AG04449 (cell line): Measurements from ENCODE around the gene TXNDC11.
A peak's percentile ranks its signal among the peaks of the same experiment; 100 is the strongest.

Experiments
- CTCF ChIA-PET: fragments of 350-600 bp; formaldehyde crosslinking; extraction: SDS; loops from one replicate; lab custom pipeline; 2021; ENCODE audit warnings: antibody characterized with exemption; lab: Yijun Ruan, JAX
- POLR2A ChIA-PET: fragments of 400-600, 350-600 bp; formaldehyde crosslinking; extraction: SDS; loops from one replicate; lab custom pipeline; 2020; ENCODE audit warnings: antibody characterized with exemption, inconsistent platforms; lab: Yijun Ruan, JAX
- DNase-seq: peaks from one replicate; pipeline ENCODE4 v3.0.0-alpha.2; 2010; ENCODE audit warnings: low read depth, low spot score
- H3K4me3 ChIP-seq: 2 replicates; pipeline ENCODE4 v1.5.1; 2011; ENCODE audit warnings: low read depth, mild to moderate bottlenecking, control low read depth, low read length
- TF ChIP-seq, protein P1 (sequence below): IDR thresholded peaks from one replicate; pipeline ENCODE4 v1.5.1; 2011; ENCODE audit warnings: mild to moderate bottlenecking, moderate library complexity, low read length, control low read depth, inconsistent platforms; ENCODE audit not compliant: insufficient read depth; ENCODE audit errors: missing control alignments

Gene TXNDC11

GRCh38 chr16:11768849-11769248, 26.2 kb upstream of the TXNDC11 start:
- DNase-seq, result no peak
- no peak overlapping the region for H3K4me3 ChIP-seq
- POLR2A ChIA-PET, result no interaction called here
- TF ChIP-seq, protein P1, sequence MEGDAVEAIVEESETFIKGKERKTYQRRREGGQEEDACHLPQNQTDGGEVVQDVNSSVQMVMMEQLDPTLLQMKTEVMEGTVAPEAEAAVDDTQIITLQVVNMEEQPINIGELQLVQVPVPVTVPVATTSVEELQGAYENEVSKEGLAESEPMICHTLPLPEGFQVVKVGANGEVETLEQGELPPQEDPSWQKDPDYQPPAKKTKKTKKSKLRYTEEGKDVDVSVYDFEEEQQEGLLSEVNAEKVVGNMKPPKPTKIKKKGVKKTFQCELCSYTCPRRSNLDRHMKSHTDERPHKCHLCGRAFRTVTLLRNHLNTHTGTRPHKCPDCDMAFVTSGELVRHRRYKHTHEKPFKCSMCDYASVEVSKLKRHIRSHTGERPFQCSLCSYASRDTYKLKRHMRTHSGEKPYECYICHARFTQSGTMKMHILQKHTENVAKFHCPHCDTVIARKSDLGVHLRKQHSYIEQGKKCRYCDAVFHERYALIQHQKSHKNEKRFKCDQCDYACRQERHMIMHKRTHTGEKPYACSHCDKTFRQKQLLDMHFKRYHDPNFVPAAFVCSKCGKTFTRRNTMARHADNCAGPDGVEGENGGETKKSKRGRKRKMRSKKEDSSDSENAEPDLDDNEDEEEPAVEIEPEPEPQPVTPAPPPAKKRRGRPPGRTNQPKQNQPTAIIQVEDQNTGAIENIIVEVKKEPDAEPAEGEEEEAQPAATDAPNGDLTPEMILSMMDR, result no peak
- CTCF ChIA-PET, result interaction anchor here (2.0 kb wide), 1 partner anchor 12 kb away, joined by 4 read pairs; no protein-coding TSS in a partner anchor

DNA sequence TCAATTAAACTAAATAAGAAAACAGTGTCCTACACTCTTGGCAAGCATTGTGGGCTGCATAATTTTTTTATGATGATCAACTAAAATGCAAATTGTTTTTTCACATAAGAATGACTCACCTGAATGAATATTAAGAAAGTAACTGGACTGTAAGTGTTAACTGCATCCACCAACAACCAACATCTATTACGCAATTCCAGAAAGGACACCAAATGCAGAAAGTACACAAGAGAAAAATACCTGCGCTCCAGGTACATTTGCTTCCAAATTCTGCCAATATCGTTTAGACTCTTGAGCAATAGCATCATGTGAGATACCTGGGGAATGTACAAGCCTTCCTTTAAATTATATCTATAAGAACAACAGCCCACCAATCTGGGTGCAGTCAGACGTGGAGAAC, 19.8 kb upstream of the TXNDC11 start:
- CTCF ChIA-PET, result interaction anchor here (1.1 kb wide), 1 partner anchor 35 kb away, joined by 4 read pairs; no protein-coding TSS in a partner anchor
- no peak overlapping the region for H3K4me3 ChIP-seq

GRCh38 chr16:11759997-11760396, 17.3 kb upstream of the TXNDC11 start:
- POLR2A ChIA-PET, result no interaction called here
- TF ChIP-seq, protein P1, result no peak
- DNase-seq, result no peak

More for the DNA sequence above, 19.8 kb upstream of the TXNDC11 start:
- no peak for DNase-seq
- POLR2A ChIA-PET, result no interaction called here
- TF ChIP-seq, protein P1, result no peak

DNA sequence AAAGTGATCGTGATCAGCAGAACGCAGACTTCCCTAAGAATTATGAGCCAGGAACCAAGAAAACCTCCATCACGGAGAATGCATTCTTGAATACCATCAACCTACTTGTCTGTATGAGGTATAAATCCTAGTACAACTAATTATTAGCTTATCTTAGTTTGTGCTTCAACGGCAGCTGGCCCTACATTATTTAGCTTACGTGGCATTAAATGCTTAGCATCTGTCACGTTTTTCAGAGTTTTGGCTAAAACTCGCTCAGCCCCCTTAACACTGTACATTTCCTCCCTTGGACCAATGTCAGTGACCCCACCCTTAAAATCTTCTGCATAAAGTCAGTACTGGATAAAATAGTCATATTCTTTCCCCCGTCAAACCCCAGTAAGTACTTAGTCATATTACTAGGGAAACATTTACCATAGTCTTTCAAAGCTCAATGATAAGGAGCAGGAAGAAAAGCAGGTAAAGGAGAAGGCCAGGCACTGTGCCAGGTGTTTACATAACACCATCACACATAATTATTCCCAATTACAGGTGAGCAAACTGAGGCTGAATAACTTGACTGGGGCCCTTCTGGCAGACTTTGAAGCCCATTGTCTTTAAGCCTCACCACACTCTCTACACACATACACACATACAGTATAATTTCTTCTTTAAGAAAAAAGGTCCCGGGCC, 16.6 kb upstream of the TXNDC11 start:
- POLR2A ChIA-PET, result no interaction called here

More at GRCh38 chr16:11759997-11760396, 17.3 kb upstream of the TXNDC11 start:
- CTCF ChIA-PET, result interaction anchor here (1.0 to 1.7 kb wide), 3 partner anchors 16 to 308 kb away, joined by 3 to 5 read pairs (median 3); partner anchors contain the start of gene TXNDC11
- no peak overlapping the region for H3K4me3 ChIP-seq

GRCh38 chr16:11757671-11758545, 15.3 kb upstream of the TXNDC11 start:
- no peak overlapping the region for H3K4me3 ChIP-seq
- TF ChIP-seq, protein P1, result no peak
- DNase-seq, result peak; percentile 7
- ChIA-PET POLR2A (interaction anchor here (0.6 kb wide), 1 partner anchor 14 kb away, joined by 3 read pairs; no protein-coding TSS in a partner anchor), CTCF (interaction anchor here (0.7 to 2.0 kb wide), 6 partner anchors 10 to 44 kb away, joined by 3 to 5 read pairs (median 3); partner anchors contain the start of gene ZC3H7A)

More for the DNA sequence above, 16.6 kb upstream of the TXNDC11 start:
- TF ChIP-seq, protein P1, result no peak
- CTCF ChIA-PET, result interaction anchor here (1.0 to 1.7 kb wide), 5 partner anchors 12 to 308 kb away, joined by 3 to 5 read pairs (median 3); partner anchors contain the start of gene TXNDC11
- no peak for DNase-seq
- H3K4me3 ChIP-seq, result no peak overlapping the region
